Naive thymus-derived CD4-positive, alpha-beta T cell (primary cell): ENCODE results near the gene STX8. TPM values are rescaled to one million over a fixed set of nuclear protein-coding genes. Genes with fewer than 3 reads are reported as not detected.

Experiments used
- ATAC-seq: fragments of 150-1000 bp; cut with Tn5 transposase; 2 replicates; pipeline ENCODE4 v1.10.0; 2021; ENCODE audit warnings: mild to moderate bottlenecking, moderate library complexity
- CTCF ChIA-PET: fragments of 350-600 bp; sonication (Branson Sonifier 250); formaldehyde crosslinking; loops from one replicate; lab custom pipeline; 2021; ENCODE audit warnings: antibody characterized with exemption; lab: Charles Lee
- POLR2A ChIA-PET: fragments of 350-600 bp; sonication (Branson Sonifier 250); formaldehyde crosslinking; loops from one replicate; lab custom pipeline; 2021; ENCODE audit warnings: antibody characterized with exemption, inconsistent platforms; lab: Charles Lee
- DNase-seq, 9 donors: peaks; one replicate each; pipeline versions ENCODE4 v3.0.0 to v3.0.0-alpha.2; 2020 to 2022; ENCODE audit warnings: mixed read lengths in 1 of 9
- H3K27ac ChIP-seq: one replicate; pipeline ENCODE4 v1.7.0; 2013; ENCODE audit warnings: mild to moderate bottlenecking, low read depth, low read length, moderate library complexity
- H3K27me3 ChIP-seq, 2 donors: one replicate each; pipeline ENCODE4 v1.7.0; 2013; ENCODE audit warnings: low read length in 2 of 2, mild to moderate bottlenecking in 2 of 2, moderate library complexity in 2 of 2; ENCODE audit not compliant: control insufficient read depth in 2 of 2, insufficient read depth in 2 of 2
- H3K36me3 ChIP-seq, 3 experiments: 1 replicate in 2 of 3; 2 replicates in 1 of 3; pipeline ENCODE4 v1.7.0; 2013; ENCODE audit warnings: low read length in 3 of 3, mild to moderate bottlenecking in 3 of 3, moderate library complexity in 1 of 3; ENCODE audit not compliant: insufficient read depth in 3 of 3, control insufficient read depth in 2 of 3
- H3K4me1 ChIP-seq, 2 donors: one replicate each; pipeline ENCODE4 v1.7.0; 2013; ENCODE audit warnings: low read length in 2 of 2, mild to moderate bottlenecking in 2 of 2, moderate library complexity in 1 of 2; ENCODE audit not compliant: control insufficient read depth in 2 of 2, insufficient read depth in 2 of 2
- H3K4me3 ChIP-seq: 2 replicates; pipeline ENCODE4 v1.7.0; 2013; ENCODE audit warnings: mild to moderate bottlenecking, low read length
- H3K9me3 ChIP-seq, 3 experiments: 1 replicate in 2 of 3; 2 replicates in 1 of 3; pipeline ENCODE4 v1.7.0; 2013; ENCODE audit warnings: low read length in 3 of 3; ENCODE audit not compliant: control insufficient read depth in 2 of 3
- H3K27ac Mint-ChIP-seq, 9 donors: one replicate each; pipeline ENCODE4 v1.8.0; 2020 to 2022; ENCODE audit warnings: mixed read lengths in 9 of 9, mild to moderate bottlenecking in 8 of 9, moderate library complexity in 5 of 9, inconsistent platforms in 2 of 9
- H3K27me3 Mint-ChIP-seq, 5 donors: one replicate each; pipeline ENCODE4 v1.8.0; 2021 to 2022; ENCODE audit warnings: mixed read lengths in 5 of 5, mild to moderate bottlenecking in 1 of 5
- H3K36me3 Mint-ChIP-seq, 5 donors: one replicate each; pipeline ENCODE4 v1.8.0; 2020 to 2022; ENCODE audit warnings: mixed read lengths in 5 of 5, mild to moderate bottlenecking in 3 of 5, inconsistent platforms in 1 of 5
- H3K4me1 Mint-ChIP-seq, 7 donors: one replicate each; pipeline ENCODE4 v1.8.0; 2020 to 2022; ENCODE audit warnings: mixed read lengths in 7 of 7, mild to moderate bottlenecking in 3 of 7, inconsistent platforms in 1 of 7
- H3K4me3 Mint-ChIP-seq, 10 donors: one replicate each; pipeline ENCODE4 v1.8.0; 2020 to 2022; ENCODE audit warnings: mild to moderate bottlenecking in 10 of 10, mixed read lengths in 10 of 10, moderate library complexity in 6 of 10, inconsistent platforms in 2 of 10
- H3K9me3 Mint-ChIP-seq, 11 donors: one replicate each; pipeline ENCODE4 v1.8.0; 2020 to 2022; ENCODE audit warnings: mixed read lengths in 11 of 11, mild to moderate bottlenecking in 4 of 11, inconsistent platforms in 1 of 11, moderate library complexity in 1 of 11
- intact Hi-C, 2 donors: fragments of 100-400 bp; cut with micrococcal nuclease; formaldehyde crosslinking; loops; one replicate each; pipeline ENCODE4 v1.15.1; 2023
- polyA plus RNA-seq, 2 donors: library from polyadenylated mRNA; unstranded; fragments of 300-500 nt; fragmentation: Illumina TruSeq; gene quantifications; one replicate each; pipeline ENCODE4 v1.2.3, GENCODE V29; 2021
- total RNA-seq, 6 experiments: library from RNA in 5 of 6; stranded (reverse) in 5 of 6; gene quantifications; 1 replicate in 5 of 6; 2 replicates in 1 of 6; pipeline ENCODE4 v1.2.3 and lab custom pipeline; 2021 to 2026

Gene STX8
- total and polyA plus RNA-seq, 7 experiments from 2014 or later, result 45.1 to 116 (median 67.5) TPM

DNA sequence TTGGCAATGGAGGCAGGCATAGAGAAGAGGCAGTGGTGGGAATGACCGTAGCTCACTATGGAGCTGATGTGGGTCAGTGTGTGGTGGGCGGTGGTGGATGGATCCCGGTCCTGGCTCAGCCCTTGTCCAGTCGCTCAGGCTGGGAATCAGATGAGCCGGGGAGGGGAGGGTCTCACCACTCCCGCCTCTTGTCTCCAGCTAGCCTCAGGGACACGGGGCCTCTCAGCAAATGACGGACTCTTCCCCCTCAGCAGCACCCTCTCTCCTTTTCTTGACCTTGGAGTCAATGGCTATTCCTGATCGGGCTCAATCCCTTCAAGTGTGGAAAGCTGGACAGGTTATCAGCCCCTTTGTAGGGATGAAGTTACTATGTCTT lies 345.8 kb downstream of the STX8 start:
- H3K27ac Mint-ChIP-seq, result no peak overlapping the region
- H3K4me3 Mint-ChIP-seq, result no peak overlapping the region
- DNase-seq (no peak), ATAC-seq (no peak)
- Histone ChIP-seq H3K27ac (no peak overlapping the region), H3K4me3 (no peak overlapping the region), H3K9me3 (no peaks in the 10 kb centered on the region), H3K36me3 (no peaks in the 10 kb centered on the region), H3K27me3 (no peaks in the 10 kb centered on the region), H3K4me1 (peaks cover 0 to 11% of the 10 kb centered on the region in 2 donors)
- intact Hi-C loops, result no loop called here
- ChIA-PET POLR2A (no interaction called here), CTCF (no interaction called here)
- no peaks in the 10 kb centered on the region for H3K36me3 Mint-ChIP-seq
- H3K27me3 Mint-ChIP-seq, result peaks cover 0 to 5% (median 0%) of the 10 kb centered on the region in 5 donors
- no peaks in the 10 kb centered on the region for H3K4me1 Mint-ChIP-seq
- no peaks in the 10 kb centered on the region for H3K9me3 Mint-ChIP-seq

GRCh38 chr17:9229160-9229825 lies 346.3 kb downstream of the STX8 start:
- no peaks in the 10 kb centered on the region for H3K4me1 Mint-ChIP-seq
- H3K27ac Mint-ChIP-seq, result no peak overlapping the region

GRCh38 chr17:9228408-9229159 lies 347.0 kb downstream of the STX8 start:
- no peaks in the 10 kb centered on the region for H3K9me3 Mint-ChIP-seq
- H3K4me1 ChIP-seq, result peaks cover 0 to 11% of the 10 kb centered on the region in 2 donors
- no peak overlapping the region for H3K4me3 Mint-ChIP-seq
- no peaks in the 10 kb centered on the region for H3K9me3 ChIP-seq
- intact Hi-C loops, result no loop called here
- H3K27ac Mint-ChIP-seq, result no peak overlapping the region
- H3K4me1 Mint-ChIP-seq, result no peaks in the 10 kb centered on the region
- H3K27ac ChIP-seq, result no peak overlapping the region
- peaks cover 0 to 2% (median 0%) of the 10 kb centered on the region in 5 donors for H3K27me3 Mint-ChIP-seq
- H3K27me3 ChIP-seq, result no peaks in the 10 kb centered on the region
- CTCF ChIA-PET, result no interaction called here
- H3K36me3 Mint-ChIP-seq, result no peaks in the 10 kb centered on the region
- H3K4me3 ChIP-seq, result no peak overlapping the region
- H3K36me3 ChIP-seq, result no peaks in the 10 kb centered on the region
- no peak for ATAC-seq
- POLR2A ChIA-PET, result no interaction called here
- DNase-seq, result no peak

More at GRCh38 chr17:9229160-9229825, 346.3 kb downstream of the STX8 start:
- H3K4me3 Mint-ChIP-seq, result no peak overlapping the region
- ChIA-PET POLR2A (no interaction called here), CTCF (no interaction called here)
- Histone ChIP-seq H3K9me3 (no peaks in the 10 kb centered on the region), H3K4me1 (peaks cover 0 to 11% of the 10 kb centered on the region in 2 donors), H3K27ac (no peak overlapping the region), H3K4me3 (no peak overlapping the region), H3K36me3 (no peaks in the 10 kb centered on the region), H3K27me3 (no peaks in the 10 kb centered on the region)
- intact Hi-C loops, result no loop called here
- H3K27me3 Mint-ChIP-seq, result peaks cover 0 to 5% (median 0%) of the 10 kb centered on the region in 5 donors
- no peaks in the 10 kb centered on the region for H3K36me3 Mint-ChIP-seq
- DNase-seq (no peak), ATAC-seq (no peak)
- H3K9me3 Mint-ChIP-seq, result no peaks in the 10 kb centered on the region

- no peak overlapping the region for H3K4me3 ChIP-seq
- DNase-seq (no peak), ATAC-seq (no peak)
- Mint-ChIP-seq H3K9me3 (no peaks in the 10 kb centered on the region), H3K27me3 (no peaks in the 10 kb centered on the region), H3K4me3 (no peak overlapping the region), H3K36me3 (no peaks in the 10 kb centered on the region), H3K27ac (no peak overlapping the region), H3K4me1 (no peaks in the 10 kb centered on the region)
- H3K36me3 ChIP-seq, result no peaks in the 10 kb centered on the region
- no peaks in the 10 kb centered on the region for H3K9me3 ChIP-seq
- intact Hi-C loops, result no loop called here
- H3K4me1 ChIP-seq, result peaks cover 0 to 11% of the 10 kb centered on the region in 2 donors
- no peak overlapping the region for H3K27ac ChIP-seq
- ChIA-PET POLR2A (no interaction called here), CTCF (no interaction called here)
- no peaks in the 10 kb centered on the region for H3K27me3 ChIP-seq
Measured at GRCh38 chr17:9227819-9228407, 347.7 kb downstream of the STX8 start.

- DNase-seq (peak in 6 of 9 donors; percentile 18 to 66 (median 26)), ATAC-seq (peak; percentile 74)
- Mint-ChIP-seq H3K27ac (no peak overlapping the region), H3K9me3 (no peaks in the 10 kb centered on the region), H3K36me3 (no peaks in the 10 kb centered on the region), H3K4me1 (peaks cover 0 to 1% (median 0%) of the 10 kb centered on the region in 7 donors), H3K4me3 (peak overlapping the region in 1 of 10 donors; percentile 10), H3K27me3 (no peaks in the 10 kb centered on the region)
- Histone ChIP-seq H3K36me3 (no peaks in the 10 kb centered on the region), H3K4me1 (peaks cover 0 to 11% of the 10 kb centered on the region in 2 donors), H3K27ac (no peak overlapping the region), H3K27me3 (no peaks in the 10 kb centered on the region), H3K9me3 (no peaks in the 10 kb centered on the region), H3K4me3 (no peak overlapping the region)
- intact Hi-C loops, result no loop called here
- POLR2A ChIA-PET, result no interaction called here
- CTCF ChIA-PET, result no interaction called here
Measured at GRCh38 chr17:9226794-9227135, 348.9 kb downstream of the STX8 start.

- POLR2A ChIA-PET, result no interaction called here
- no peak overlapping the region for H3K4me3 ChIP-seq
- peaks cover 0 to 11% of the 10 kb centered on the region in 2 donors for H3K4me1 ChIP-seq
Measured at GRCh38 chr17:9226130-9226793, 349.4 kb downstream of the STX8 start.

More at GRCh38 chr17:9226130-9226793, 349.4 kb downstream of the STX8 start:
- ATAC-seq, result no peak
- Mint-ChIP-seq H3K27me3 (no peaks in the 10 kb centered on the region), H3K36me3 (no peaks in the 10 kb centered on the region), H3K9me3 (no peaks in the 10 kb centered on the region), H3K4me1 (peaks cover 0 to 1% (median 0%) of the 10 kb centered on the region in 7 donors), H3K4me3 (peak overlapping the region in 1 of 10 donors; percentile 10), H3K27ac (no peak overlapping the region)
- Histone ChIP-seq H3K36me3 (no peaks in the 10 kb centered on the region), H3K27ac (no peak overlapping the region), H3K9me3 (no peaks in the 10 kb centered on the region), H3K27me3 (no peaks in the 10 kb centered on the region)
- CTCF ChIA-PET, result no interaction called here
- intact Hi-C loops, result no loop called here
- DNase-seq, result no peak
